Gastroesophageal sphincter (tissue), 4 donors: ENCODE data around the gene YES1. TPM values are rescaled to one million over a fixed set of nuclear protein-coding genes. Genes with fewer than 3 reads are reported as not detected.

Experiments
- small RNA-seq, 4 donors: library from RNA; depleted of rRNA; stranded (forward); fragments of <200 nt; gene quantifications; one replicate each; pipeline ENCODE3, GENCODE V24; 2016
- total RNA-seq, 4 donors: library from RNA; depleted of rRNA; stranded (reverse); fragments of >200 nt; gene quantifications; one replicate each; pipeline ENCODE4 v1.1.0, GENCODE V29; 2016

Gene YES1
- total RNA-seq, 4 donors from 2014 or later, result 84.1 to 127 (median 96.8) TPM

Small RNA genes within 50 kb of the gene (small RNA-seq; reads per million reads assigned to genes)
- gene BOLA2P1, result 0 reads per million in 4 donors
- 0 reads per million in 4 donors for gene RNU1-109P

Other genes with a start within 250 kb of the YES1 start
- gene CETN1, start 231.9 kb downstream of the YES1 start, total RNA-seq, result not detected
- 1 to 10 TPM in 1 of 4 donors, not detected in 3; 1.5 TPM for gene CLUL1, start 215.3 kb downstream of the YES1 start, total RNA-seq
- 1 to 10 TPM; 1.1 to 6.1 (median 3.6) TPM for gene TYMS, start 154.6 kb downstream of the YES1 start, total RNA-seq
- gene ENOSF1, start 99.6 kb downstream of the YES1 start, total RNA-seq, result 10 to 100 TPM; 16.2 to 80.2 (median 37.1) TPM
- gene ADCYAP1, start 92.6 kb upstream of the YES1 start, total RNA-seq, result 1 to 10 TPM in 1 of 4 donors, under 1 TPM in 2, not detected in 1; 0.39 to 2.3 (median 0.67) TPM